K562 (cell line): ENCODE results near the gene GPR179. TPM values are rescaled to one million over a fixed set of nuclear protein-coding genes. Genes with fewer than 3 reads are reported as not detected.
A peak's percentile ranks its signal among the peaks of the same experiment; 100 is the strongest.

ENCODE experiments used
- JUND ChIP-seq, 2 experiments: IDR thresholded peaks; 2 replicates in 1 of 2; 3 replicates in 1 of 2; pipeline ENCODE4 v1.6.1; 2011; ENCODE audit warnings: borderline replicate concordance in 2 of 2, low read depth in 2 of 2, low read length in 2 of 2, improper control_type of control experiment in 1 of 2, missing biosample characterization in 1 of 2, missing genetic modification characterization in 1 of 2, missing genetic modification reagents in 1 of 2
- MTA1 ChIP-seq: fragments of 450-650 bp; IDR thresholded peaks from 2 replicates; pipeline ENCODE4 v1.6.1; 2017; ENCODE audit warnings: borderline replicate concordance
- MTA3 ChIP-seq: fragments of 450-650 bp; formaldehyde crosslinking; IDR thresholded peaks from 2 replicates; pipeline ENCODE4 v1.6.1; 2017; ENCODE audit warnings: mild to moderate bottlenecking, borderline replicate concordance
- XRCC5 ChIP-seq: fragments of 200-400 bp; formaldehyde crosslinking; IDR thresholded peaks from 2 replicates; pipeline ENCODE4 v1.6.1; 2017; ENCODE audit warnings: low read depth, mild to moderate bottlenecking, low read length
- polyA plus RNA-seq, 8 experiments: library from polyadenylated mRNA; depleted of rRNA in 4 of 8; stranded (reverse) in 5 of 8; unstranded in 3 of 8; fragments of >200 nt; fragmentation: Nextera tagmentation in 2 of 8; fragmentation: Illumina TruSeq in 1 of 8; extraction: Ambion mirVana in 2 of 8; extraction: Trizol in 1 of 8; gene quantifications; 2 replicates each; pipeline versions ENCODE4 v1.2.1 to v1.2.3, GENCODE V29; 2011 to 2014; ENCODE audit warnings: inconsistent platforms in 1 of 8, missing spikeins in 1 of 8
- total RNA-seq, 7 experiments: library from RNA; depleted of rRNA in 6 of 7; stranded (reverse); fragments of >200 nt in 6 of 7; fragmentation: Illumina TruSeq in 2 of 7; extraction: Trizol in 2 of 7; gene quantifications; 2 replicates each; pipeline versions ENCODE4 v1.2.1 to v1.2.3, GENCODE V29; 2011 to 2021; ENCODE audit warnings: low replicate concordance in 1 of 7
- TF ChIP-seq, protein P1 (sequence below): fragments of 450-650 bp; formaldehyde crosslinking; IDR thresholded peaks from 2 replicates; pipeline ENCODE4 v1.4.0; 2020; ENCODE audit warnings: mild to moderate bottlenecking, mixed read lengths
- TF ChIP-seq, protein P2 (sequence below): sonication (generic); formaldehyde crosslinking; IDR thresholded peaks from 2 replicates; pipeline ENCODE4 v1.8.1; 2023; ENCODE audit warnings: mild to moderate bottlenecking, missing genetic modification reagents, moderate library complexity
- TF ChIP-seq, protein P3 (sequence below): sonication (generic); formaldehyde crosslinking; IDR thresholded peaks from 2 replicates; pipeline ENCODE4 v1.8.0; 2022; ENCODE audit warnings: missing genetic modification reagents, mild to moderate bottlenecking, moderate library complexity, borderline replicate concordance
- TF ChIP-seq, protein P4 (sequence below): IDR thresholded peaks from 2 replicates; pipeline ENCODE4 v1.6.1; 2016; ENCODE audit warnings: missing genetic modification characterization, missing compliant biosample characterization

The GPR179 gene
- total and polyA plus RNA-seq, 9 of the 15 experiments (the other 6 are each of a cell fraction or from before 2014, with no cell fraction given) = not detected

DNA sequence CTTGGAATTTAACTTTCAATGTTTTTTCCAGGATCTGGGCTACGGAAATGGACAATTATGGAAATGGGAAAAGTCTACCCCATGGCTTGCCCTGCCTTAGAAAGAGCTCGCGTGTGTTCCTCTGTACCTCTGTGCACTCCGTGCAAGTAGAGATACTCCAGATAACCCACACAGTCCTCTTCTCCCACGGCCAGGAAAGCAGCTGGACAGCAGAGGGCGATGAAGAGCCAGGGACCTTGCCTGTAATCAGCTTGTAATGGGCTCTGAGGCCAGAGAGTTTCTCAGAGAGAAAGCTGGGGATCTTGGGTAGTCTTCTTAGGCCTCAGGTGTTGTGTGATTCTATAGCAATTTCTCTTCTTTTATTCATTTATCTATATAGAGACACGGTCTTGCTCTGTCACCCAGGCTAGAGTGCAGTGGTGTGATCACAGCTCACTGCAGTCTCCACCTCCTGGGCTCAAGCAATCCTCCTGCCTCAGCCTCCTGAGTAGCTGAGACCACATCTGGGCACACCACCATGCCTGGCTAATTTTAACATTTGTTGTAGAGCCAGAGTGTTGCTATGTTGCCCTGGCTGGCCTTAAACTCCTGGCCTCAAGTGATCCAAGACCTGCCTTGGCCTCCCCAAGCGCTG is 5.5 kb upstream of the GPR179 start (continued):
- TF ChIP-seq, protein P1, sequence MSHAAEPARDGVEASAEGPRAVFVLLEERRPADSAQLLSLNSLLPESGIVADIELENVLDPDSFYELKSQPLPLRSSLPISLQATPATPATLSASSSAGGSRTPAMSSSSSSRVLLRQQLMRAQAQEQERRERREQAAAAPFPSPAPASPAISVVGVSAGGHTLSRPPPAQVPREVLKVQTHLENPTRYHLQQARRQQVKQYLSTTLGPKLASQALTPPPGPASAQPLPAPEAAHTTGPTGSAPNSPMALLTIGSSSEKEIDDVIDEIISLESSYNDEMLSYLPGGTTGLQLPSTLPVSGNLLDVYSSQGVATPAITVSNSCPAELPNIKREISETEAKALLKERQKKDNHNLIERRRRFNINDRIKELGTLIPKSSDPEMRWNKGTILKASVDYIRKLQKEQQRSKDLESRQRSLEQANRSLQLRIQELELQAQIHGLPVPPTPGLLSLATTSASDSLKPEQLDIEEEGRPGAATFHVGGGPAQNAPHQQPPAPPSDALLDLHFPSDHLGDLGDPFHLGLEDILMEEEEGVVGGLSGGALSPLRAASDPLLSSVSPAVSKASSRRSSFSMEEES = no peak
- TF ChIP-seq MTA3 (peak; percentile 32; the same call in 1 of the 2 replicates), JUND (IDR thresholded peaks at IDR 0.05; ENCODE audit: borderline replicate concordance, low read depth, low read length) (peak; percentile 28; the same call in 1 of the 2 replicates), JUND (tag; IDR thresholded peaks at IDR 0.05; ENCODE audit: borderline replicate concordance, low read depth, low read length) (no peak; the same call in 2 of the 3 replicates), XRCC5 (0 out of 2 replicates have a peak, but pooled peaks have one; percentile 30), MTA1 (no peak)
- TF ChIP-seq, protein P2, sequence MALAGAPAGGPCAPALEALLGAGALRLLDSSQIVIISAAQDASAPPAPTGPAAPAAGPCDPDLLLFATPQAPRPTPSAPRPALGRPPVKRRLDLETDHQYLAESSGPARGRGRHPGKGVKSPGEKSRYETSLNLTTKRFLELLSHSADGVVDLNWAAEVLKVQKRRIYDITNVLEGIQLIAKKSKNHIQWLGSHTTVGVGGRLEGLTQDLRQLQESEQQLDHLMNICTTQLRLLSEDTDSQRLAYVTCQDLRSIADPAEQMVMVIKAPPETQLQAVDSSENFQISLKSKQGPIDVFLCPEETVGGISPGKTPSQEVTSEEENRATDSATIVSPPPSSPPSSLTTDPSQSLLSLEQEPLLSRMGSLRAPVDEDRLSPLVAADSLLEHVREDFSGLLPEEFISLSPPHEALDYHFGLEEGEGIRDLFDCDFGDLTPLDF (CRISPR knock-in tag) = no peak
- TF ChIP-seq, protein P3, sequence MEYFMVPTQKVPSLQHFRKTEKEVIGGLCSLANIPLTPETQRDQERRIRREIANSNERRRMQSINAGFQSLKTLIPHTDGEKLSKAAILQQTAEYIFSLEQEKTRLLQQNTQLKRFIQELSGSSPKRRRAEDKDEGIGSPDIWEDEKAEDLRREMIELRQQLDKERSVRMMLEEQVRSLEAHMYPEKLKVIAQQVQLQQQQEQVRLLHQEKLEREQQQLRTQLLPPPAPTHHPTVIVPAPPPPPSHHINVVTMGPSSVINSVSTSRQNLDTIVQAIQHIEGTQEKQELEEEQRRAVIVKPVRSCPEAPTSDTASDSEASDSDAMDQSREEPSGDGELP (CRISPR knock-in tag) = peak; percentile 40; the same call in 1 of the 2 replicates
- TF ChIP-seq, protein P4, sequence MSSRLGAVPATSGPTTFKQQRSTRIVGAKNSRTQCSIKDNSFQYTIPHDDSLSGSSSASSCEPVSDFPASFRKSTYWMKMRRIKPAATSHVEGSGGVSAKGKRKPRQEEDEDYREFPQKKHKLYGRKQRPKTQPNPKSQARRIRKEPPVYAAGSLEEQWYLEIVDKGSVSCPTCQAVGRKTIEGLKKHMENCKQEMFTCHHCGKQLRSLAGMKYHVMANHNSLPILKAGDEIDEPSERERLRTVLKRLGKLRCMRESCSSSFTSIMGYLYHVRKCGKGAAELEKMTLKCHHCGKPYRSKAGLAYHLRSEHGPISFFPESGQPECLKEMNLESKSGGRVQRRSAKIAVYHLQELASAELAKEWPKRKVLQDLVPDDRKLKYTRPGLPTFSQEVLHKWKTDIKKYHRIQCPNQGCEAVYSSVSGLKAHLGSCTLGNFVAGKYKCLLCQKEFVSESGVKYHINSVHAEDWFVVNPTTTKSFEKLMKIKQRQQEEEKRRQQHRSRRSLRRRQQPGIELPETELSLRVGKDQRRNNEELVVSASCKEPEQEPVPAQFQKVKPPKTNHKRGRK = no peak
